ENCODE measurements around the gene UBE2I. TPM values are rescaled to one million over a fixed set of nuclear protein-coding genes. Genes with fewer than 3 reads are reported as not detected.

UBE2I gene
- total RNA-seq, 1 experiment from 2014 or later = 361 TPM

GRCh38 chr16:1354815-1355540 is 45.5 kb downstream of the UBE2I start:
- POLR2A ChIA-PET (ENCODE audit: low non-redundant PET) = no interaction called here
- Histone ChIP-seq H3K27me3 (replicated peaks; ENCODE audit: insufficient read depth, low read depth, low read length, poor library complexity) (no peaks in the 10 kb centered on the region), H3K4me1 (ENCODE audit: insufficient read depth, low read length, poor library complexity, severe bottlenecking) (peaks cover 11% of the 10 kb centered on the region), H3K36me3 (ENCODE audit: insufficient read depth, low read length, poor library complexity, severe bottlenecking) (peaks cover 7% of the 10 kb centered on the region), H3K9me3 (ENCODE audit: low read depth, low read length, poor library complexity, severe bottlenecking) (no peaks in the 10 kb centered on the region), H3K4me3 (ENCODE audit: low read depth, low read length, poor library complexity, severe bottlenecking) (no peak overlapping the region), H3K27ac (ENCODE audit: low read depth, low read length, poor library complexity, severe bottlenecking) (no peak overlapping the region)
- no peak for DNase-seq (ENCODE audit: low spot score)
- no TSS peak for BruUV-seq (replicated peaks)
- CTCF ChIA-PET = interaction anchor here (0.6 kb wide), 1 partner anchor 318 kb away, joined by 4 read pairs; no protein-coding TSS in a partner anchor
- no peak for TF ChIP-seq EZH2 (IDR thresholded peaks at IDR 0.05; ENCODE audit: borderline replicate concordance, low read depth, low read length, poor library complexity, severe bottlenecking)
- TF ChIP-seq CTCF (conservative IDR thresholded peaks at IDR 0.05; ENCODE audit: low read depth, low read length) = no peak
- intact Hi-C loops (cut with micrococcal nuclease; ENCODE audit: unreplicated experiment) = no loop called here

- no TSS peak for BruUV-seq (replicated peaks)
- no peak for TF ChIP-seq CTCF (conservative IDR thresholded peaks at IDR 0.05; ENCODE audit: low read depth, low read length)
- no peak for TF ChIP-seq EZH2 (IDR thresholded peaks at IDR 0.05; ENCODE audit: borderline replicate concordance, low read depth, low read length, poor library complexity, severe bottlenecking)
- no peaks in the 10 kb centered on the region for H3K9me3 ChIP-seq (ENCODE audit: low read depth, low read length, poor library complexity, severe bottlenecking)
- DNase-seq (ENCODE audit: low spot score) = no peak
- H3K4me3 ChIP-seq (ENCODE audit: low read depth, low read length, poor library complexity, severe bottlenecking) = no peak overlapping the region
- intact Hi-C loops (cut with micrococcal nuclease; ENCODE audit: unreplicated experiment) = no loop called here
- no peak overlapping the region for H3K27ac ChIP-seq (ENCODE audit: low read depth, low read length, poor library complexity, severe bottlenecking)
- H3K4me1 ChIP-seq (ENCODE audit: insufficient read depth, low read length, poor library complexity, severe bottlenecking) = peaks cover 11% of the 10 kb centered on the region
- peaks cover 13% of the 10 kb centered on the region for H3K36me3 ChIP-seq (ENCODE audit: insufficient read depth, low read length, poor library complexity, severe bottlenecking)
- no peaks in the 10 kb centered on the region for H3K27me3 ChIP-seq (replicated peaks; ENCODE audit: insufficient read depth, low read depth, low read length, poor library complexity)
- POLR2A ChIA-PET (ENCODE audit: low non-redundant PET) = no interaction called here
- CTCF ChIA-PET = interaction anchor here (0.6 kb wide), 1 partner anchor 319 kb away, joined by 4 read pairs; no protein-coding TSS in a partner anchor
Measured at GRCh38 chr16:1355591-1355990, 46.2 kb downstream of the UBE2I start.

GRCh38 chr16:1356061-1356900 is 46.8 kb downstream of the UBE2I start:
- TF ChIP-seq CTCF (conservative IDR thresholded peaks at IDR 0.05; ENCODE audit: low read depth, low read length) = no peak
- TF ChIP-seq EZH2 (IDR thresholded peaks at IDR 0.05; ENCODE audit: borderline replicate concordance, low read depth, low read length, poor library complexity, severe bottlenecking) = no peak
- no peak for DNase-seq (ENCODE audit: low spot score)
- H3K27me3 ChIP-seq (replicated peaks; ENCODE audit: insufficient read depth, low read depth, low read length, poor library complexity) = no peaks in the 10 kb centered on the region
- ChIA-PET CTCF (no interaction called here), POLR2A (ENCODE audit: low non-redundant PET) (interaction anchor here (1.0 kb wide), 1 partner anchor 23 kb away, joined by 3 read pairs; no protein-coding TSS in a partner anchor)
- intact Hi-C loops (cut with micrococcal nuclease; ENCODE audit: unreplicated experiment) = no loop called here
- peaks cover 8% of the 10 kb centered on the region for H3K4me1 ChIP-seq (ENCODE audit: insufficient read depth, low read length, poor library complexity, severe bottlenecking)
- BruUV-seq (replicated peaks) = no TSS peak
- no peak overlapping the region for H3K27ac ChIP-seq (ENCODE audit: low read depth, low read length, poor library complexity, severe bottlenecking)
- no peak overlapping the region for H3K4me3 ChIP-seq (ENCODE audit: low read depth, low read length, poor library complexity, severe bottlenecking)
- H3K9me3 ChIP-seq (ENCODE audit: low read depth, low read length, poor library complexity, severe bottlenecking) = no peaks in the 10 kb centered on the region
- peaks cover 20% of the 10 kb centered on the region for H3K36me3 ChIP-seq (ENCODE audit: insufficient read depth, low read length, poor library complexity, severe bottlenecking)

All from A673 (cell line).